GM13976 (cell line): ENCODE data around the gene ARHGEF4.

Source experiments
- DNase-seq: peaks from one replicate; pipeline ENCODE4 v3.0.0; 2012; ENCODE audit warnings: low spot score
- in situ Hi-C: fragments of 300-500 bp; cut with MboI; formaldehyde crosslinking; loops from one replicate; pipeline ENCODE4 v1.12.0; 2022; ENCODE audit warnings: low sequenced_read_pairs, mixed read lengths, inconsistent platforms; ENCODE audit not compliant: unreplicated experiment
- TF ChIP-seq, protein P1 (sequence below): IDR thresholded peaks from 2 replicates; pipeline ENCODE4 v1.5.1; 2012; ENCODE audit warnings: borderline replicate concordance, mild to moderate bottlenecking; ENCODE audit not compliant: insufficient read depth; ENCODE audit errors: extremely low read depth, missing control alignments, control extremely low read depth

The ARHGEF4 gene

DNA sequence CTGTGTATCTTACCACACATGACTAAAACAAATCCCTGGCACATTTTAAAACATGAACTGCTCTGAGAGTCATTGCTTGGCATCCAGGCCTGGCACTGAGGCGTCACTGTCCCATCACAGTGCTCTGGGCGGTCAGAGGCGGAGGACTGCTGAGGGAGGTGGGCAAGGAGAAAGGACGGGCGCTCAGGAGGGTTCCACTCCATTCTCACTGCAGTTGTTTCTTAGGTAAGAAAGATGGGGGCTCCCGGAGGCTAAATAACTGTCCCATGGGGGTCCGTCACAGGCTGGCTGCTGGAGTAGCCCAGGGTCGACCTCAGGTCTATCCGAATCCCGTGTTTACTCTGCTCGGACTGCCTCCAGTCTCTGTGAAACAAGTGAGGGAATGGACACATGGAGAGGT is 139.0 kb downstream of the ARHGEF4 start:
- in situ Hi-C loops, result no loop called here
- TF ChIP-seq, protein P1, sequence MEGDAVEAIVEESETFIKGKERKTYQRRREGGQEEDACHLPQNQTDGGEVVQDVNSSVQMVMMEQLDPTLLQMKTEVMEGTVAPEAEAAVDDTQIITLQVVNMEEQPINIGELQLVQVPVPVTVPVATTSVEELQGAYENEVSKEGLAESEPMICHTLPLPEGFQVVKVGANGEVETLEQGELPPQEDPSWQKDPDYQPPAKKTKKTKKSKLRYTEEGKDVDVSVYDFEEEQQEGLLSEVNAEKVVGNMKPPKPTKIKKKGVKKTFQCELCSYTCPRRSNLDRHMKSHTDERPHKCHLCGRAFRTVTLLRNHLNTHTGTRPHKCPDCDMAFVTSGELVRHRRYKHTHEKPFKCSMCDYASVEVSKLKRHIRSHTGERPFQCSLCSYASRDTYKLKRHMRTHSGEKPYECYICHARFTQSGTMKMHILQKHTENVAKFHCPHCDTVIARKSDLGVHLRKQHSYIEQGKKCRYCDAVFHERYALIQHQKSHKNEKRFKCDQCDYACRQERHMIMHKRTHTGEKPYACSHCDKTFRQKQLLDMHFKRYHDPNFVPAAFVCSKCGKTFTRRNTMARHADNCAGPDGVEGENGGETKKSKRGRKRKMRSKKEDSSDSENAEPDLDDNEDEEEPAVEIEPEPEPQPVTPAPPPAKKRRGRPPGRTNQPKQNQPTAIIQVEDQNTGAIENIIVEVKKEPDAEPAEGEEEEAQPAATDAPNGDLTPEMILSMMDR, result no peak

DNA sequence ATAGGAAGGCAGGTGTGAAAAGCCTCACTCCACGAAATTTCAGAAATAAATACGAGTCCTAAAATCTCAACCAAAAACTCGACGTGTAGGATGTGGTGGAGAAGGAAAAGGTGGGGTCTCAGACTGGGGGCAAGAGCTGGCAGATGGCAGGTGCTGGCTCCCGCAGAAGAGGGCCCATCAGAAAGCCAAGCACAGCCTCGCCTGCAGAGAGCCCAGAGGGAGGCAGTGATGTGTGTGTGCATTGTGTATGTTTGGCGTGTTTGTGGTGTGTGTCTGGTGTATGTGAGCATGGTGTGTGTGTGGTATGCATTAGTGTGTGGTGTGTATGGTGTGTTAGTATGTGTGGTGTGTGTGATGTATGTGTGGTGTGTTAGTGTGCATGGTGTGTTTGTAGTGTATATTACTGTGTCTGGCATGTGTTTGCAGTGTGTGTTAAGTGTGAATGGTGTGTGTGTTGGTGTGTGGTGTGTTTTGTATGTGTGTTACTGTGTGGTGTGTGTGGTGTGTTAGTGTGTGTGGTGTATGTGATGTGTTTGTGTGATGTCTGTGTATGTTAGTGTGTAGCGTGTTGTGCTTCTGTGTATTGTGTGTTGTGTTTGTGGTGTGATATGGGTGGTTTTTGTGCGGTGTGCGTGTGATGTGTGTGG is 140.0 kb downstream of the ARHGEF4 start:
- TF ChIP-seq, protein P1, result no peak
- in situ Hi-C loops, result no loop called here
- DNase-seq, result no peak

More for the DNA sequence above, 139.0 kb downstream of the ARHGEF4 start:
- no peak for DNase-seq

DNA sequence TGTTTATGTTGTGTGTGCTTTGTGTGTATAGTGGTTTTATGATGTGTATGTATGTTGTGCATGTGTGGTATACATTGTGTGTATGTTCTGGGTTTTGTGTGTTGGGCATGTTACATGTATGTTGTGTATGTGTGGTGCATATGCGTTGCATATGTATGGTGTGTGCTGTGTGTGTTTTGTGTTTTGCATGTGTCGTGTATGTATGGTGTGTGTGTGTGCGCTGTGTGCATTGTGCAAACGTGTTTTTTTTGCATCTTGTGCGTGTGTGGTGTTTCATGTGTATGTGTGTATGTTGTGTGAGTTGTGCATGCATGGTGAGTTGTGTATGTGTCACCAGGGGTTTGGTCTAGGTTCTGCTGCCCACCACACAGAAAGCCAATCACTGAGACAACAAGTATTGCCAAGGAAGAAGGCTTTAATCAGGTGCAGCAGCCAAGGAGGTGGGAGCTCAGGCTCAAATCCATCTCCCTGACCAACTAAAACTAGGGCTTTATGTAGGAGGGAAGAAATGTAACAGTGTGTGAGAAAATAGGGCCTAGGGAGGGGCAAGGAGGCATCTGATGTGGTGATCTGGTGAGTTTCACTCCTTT is 140.8 kb downstream of the ARHGEF4 start:
- no peak for DNase-seq
- in situ Hi-C loops, result no loop called here
- TF ChIP-seq, protein P1, result no peak

DNA sequence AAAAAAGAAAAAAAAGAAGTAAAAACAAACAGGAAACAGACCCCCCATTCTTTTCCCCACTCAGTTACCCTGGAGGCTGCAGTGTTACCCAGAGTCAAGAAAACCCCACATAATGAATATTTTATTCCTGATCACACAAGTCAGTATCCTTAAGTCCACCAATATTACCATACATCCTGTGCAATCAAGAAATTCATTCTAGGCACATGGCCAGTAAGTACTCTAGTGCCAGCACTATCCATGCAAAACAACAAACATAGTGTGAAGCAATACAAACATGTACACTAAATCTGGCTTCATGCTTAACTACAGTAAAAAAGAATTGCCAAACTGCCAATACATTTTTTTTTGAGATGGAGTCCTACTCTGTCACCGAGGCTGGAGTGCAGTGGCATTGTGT is 145.0 kb downstream of the ARHGEF4 start:
- in situ Hi-C loops, result no loop called here
- TF ChIP-seq, protein P1, result no peak

DNA sequence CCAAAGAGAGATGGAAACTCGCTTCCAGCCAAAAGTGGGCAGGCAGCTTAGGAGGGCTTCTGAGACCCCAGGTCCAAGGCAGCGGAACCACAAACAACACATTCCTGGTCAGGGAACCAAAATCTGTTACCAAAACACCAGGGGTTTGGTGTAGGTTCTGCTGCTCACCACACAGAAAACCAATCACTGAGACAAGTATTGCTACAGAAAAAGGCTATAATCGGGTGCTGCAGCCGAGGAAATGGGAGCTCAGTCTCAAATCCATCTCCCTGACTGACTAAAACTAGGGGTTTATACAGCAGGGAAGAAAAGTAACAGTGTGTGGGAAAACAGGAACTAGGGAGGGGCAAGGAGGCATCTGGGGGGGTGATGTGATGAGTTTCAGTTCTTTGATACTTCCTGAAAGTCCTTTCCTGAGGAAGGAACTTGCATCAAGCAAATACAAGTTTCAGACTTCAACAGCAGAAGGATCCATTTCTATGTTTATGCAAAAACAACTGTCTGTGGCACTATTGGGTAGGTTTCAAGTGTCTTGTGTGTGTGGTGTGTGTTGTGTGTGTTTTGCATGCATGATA is 148.6 kb downstream of the ARHGEF4 start:
- in situ Hi-C loops, result no loop called here
- no peak for DNase-seq
- TF ChIP-seq, protein P1, result no peak

More for the DNA sequence above, 145.0 kb downstream of the ARHGEF4 start:
- no peak for DNase-seq

DNA sequence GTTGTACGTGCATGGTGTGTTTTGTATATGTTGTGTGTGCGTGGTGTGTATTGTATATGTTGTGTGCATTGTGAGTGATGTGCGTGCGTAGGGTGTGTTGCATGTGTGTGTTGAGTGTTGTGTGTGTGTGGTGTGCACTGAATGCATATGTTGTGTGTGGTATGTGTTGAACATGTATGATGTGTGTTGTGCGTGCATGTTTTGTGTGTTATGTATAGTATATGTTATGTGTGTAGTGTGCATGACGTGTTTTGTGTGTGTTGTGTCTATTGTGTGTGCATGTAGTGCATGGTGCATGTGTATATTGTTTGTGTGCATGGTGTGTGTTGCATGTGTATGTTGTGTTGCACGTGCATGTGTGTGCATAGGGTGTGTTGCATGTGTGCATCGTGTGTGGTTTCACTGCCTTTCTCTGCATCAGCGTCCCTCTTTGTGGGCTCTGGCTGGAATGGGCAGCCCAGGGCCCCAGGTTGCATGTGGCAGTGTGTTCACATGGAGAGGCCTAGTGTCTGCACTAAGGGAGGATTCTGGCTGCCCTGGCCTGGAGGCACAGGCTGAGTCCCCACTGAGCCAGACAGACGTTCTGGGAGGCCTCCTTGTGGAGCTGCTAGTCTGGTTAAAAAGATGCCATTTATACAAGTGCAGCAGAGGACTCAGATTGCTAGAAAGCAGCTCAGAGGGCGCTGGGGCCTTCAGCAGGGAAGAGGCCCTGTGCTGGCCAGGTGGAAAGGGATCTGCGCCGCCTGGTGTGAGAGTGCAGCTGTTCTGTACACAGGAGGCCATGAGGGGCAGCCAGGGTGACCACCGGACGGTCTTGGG is 149.3 kb downstream of the ARHGEF4 start:
- DNase-seq, result no peak
- TF ChIP-seq, protein P1, result no peak
- in situ Hi-C loops, result no loop called here
